HepG2 (cell line): ENCODE data around the gene SRCAP. TPM values are rescaled to one million over a fixed set of nuclear protein-coding genes. Genes with fewer than 3 reads are reported as not detected.
A peak's percentile ranks its signal among the peaks of the same experiment; 100 is the strongest.

ENCODE experiments used
- ATF7-NPFF ChIP-seq: sonication (generic); formaldehyde crosslinking; IDR thresholded peaks from 2 replicates; pipeline ENCODE4 v1.8.1; 2023; ENCODE audit warnings: mild to moderate bottlenecking, low read depth, missing genetic modification reagents, moderate library complexity
- DMAP1 ChIP-seq: IDR thresholded peaks from 2 replicates; pipeline ENCODE4 v1.6.1; 2016
- ETV5 ChIP-seq: IDR thresholded peaks from 2 replicates; pipeline ENCODE4 v1.6.1; 2018; ENCODE audit warnings: missing biosample characterization, missing genetic modification reagents, inconsistent platforms, borderline replicate concordance
- FUBP1 ChIP-seq: sonication (generic); formaldehyde crosslinking; IDR thresholded peaks from 2 replicates; pipeline ENCODE4 v1.5.1; 2020; ENCODE audit warnings: missing genetic modification reagents, mild to moderate bottlenecking, borderline replicate concordance
- GZF1 ChIP-seq: sonication (generic); formaldehyde crosslinking; IDR thresholded peaks from 2 replicates; pipeline ENCODE4 v1.5.1; 2020; ENCODE audit warnings: mild to moderate bottlenecking, missing genetic modification reagents
- RAD51 ChIP-seq: fragments of 450-650 bp; IDR thresholded peaks from 2 replicates; pipeline ENCODE4 v1.6.1; 2016; ENCODE audit warnings: borderline replicate concordance
- SAFB2 ChIP-seq: sonication (generic); formaldehyde crosslinking; IDR thresholded peaks from 2 replicates; pipeline ENCODE4 v1.5.1; 2020; ENCODE audit warnings: missing genetic modification reagents, low read depth, mild to moderate bottlenecking, borderline replicate concordance
- YEATS4 ChIP-seq: sonication (generic); formaldehyde crosslinking; IDR thresholded peaks from 2 replicates; pipeline ENCODE4 v1.4.0; 2020; ENCODE audit warnings: missing genetic modification reagents, borderline replicate concordance
- ZBTB46 ChIP-seq: sonication (generic); formaldehyde crosslinking; IDR thresholded peaks from 2 replicates; pipeline ENCODE4 v1.4.0; 2020; ENCODE audit warnings: mild to moderate bottlenecking, missing genetic modification reagents, borderline replicate concordance
- ZFX ChIP-seq: sonication (generic); formaldehyde crosslinking; IDR thresholded peaks from 2 replicates; pipeline ENCODE4 v1.4.0; 2020; ENCODE audit warnings: mild to moderate bottlenecking, low read depth, missing genetic modification reagents, moderate library complexity
- ZIK1 ChIP-seq: sonication (generic); formaldehyde crosslinking; IDR thresholded peaks from 2 replicates; pipeline ENCODE4 v1.5.0; 2020; ENCODE audit warnings: mild to moderate bottlenecking, low read depth, missing genetic modification reagents, borderline replicate concordance
- ZNF101 ChIP-seq: sonication (generic); formaldehyde crosslinking; IDR thresholded peaks from 2 replicates; pipeline ENCODE4 v1.4.0; 2020; ENCODE audit warnings: mild to moderate bottlenecking, low read depth, missing genetic modification reagents, borderline replicate concordance
- ZNF3 ChIP-seq: IDR thresholded peaks from 2 replicates; pipeline ENCODE4 v1.7.0; 2017; ENCODE audit warnings: inconsistent platforms
- ZNF615 ChIP-seq: sonication (generic); formaldehyde crosslinking; IDR thresholded peaks from 2 replicates; pipeline ENCODE4 v1.5.0; 2020; ENCODE audit warnings: mild to moderate bottlenecking, missing genetic modification reagents, borderline replicate concordance
- ZNF709 ChIP-seq: sonication (generic); formaldehyde crosslinking; IDR thresholded peaks from 2 replicates; pipeline ENCODE4 v1.5.0; 2020; ENCODE audit warnings: mild to moderate bottlenecking, missing genetic modification reagents
- ZNF879 ChIP-seq: sonication (generic); formaldehyde crosslinking; IDR thresholded peaks from 2 replicates; pipeline ENCODE4 v1.8.1; 2023; ENCODE audit warnings: missing genetic modification reagents
- polyA plus RNA-seq, 8 experiments: library from polyadenylated mRNA; depleted of rRNA in 3 of 8; stranded (reverse) in 7 of 8; unstranded in 1 of 8; fragments of >200 nt; fragmentation: Illumina TruSeq in 4 of 8; extraction: Trizol in 4 of 8; gene quantifications; 2 replicates each; pipeline versions ENCODE4 v1.2.1 to v1.2.3, GENCODE V29; 2011 to 2016; ENCODE audit warnings: low read depth in 4 of 8, missing spikeins in 1 of 8, mixed read lengths in 1 of 8; ENCODE audit not compliant: insufficient read depth in 1 of 8
- total RNA-seq, 5 experiments: library from RNA; depleted of rRNA; stranded (reverse); fragments of >200 nt; fragmentation: Illumina TruSeq; extraction: Trizol; gene quantifications; 2 replicates each; pipeline ENCODE4 v1.2.3, GENCODE V29; 2016; ENCODE audit warnings: low read depth in 1 of 5
- TF ChIP-seq, protein P1 (sequence below): sonication (generic); formaldehyde crosslinking; IDR thresholded peaks from 2 replicates; pipeline ENCODE4 v1.4.0; 2020; ENCODE audit warnings: missing genetic modification reagents
- TF ChIP-seq, protein P2 (sequence below): sonication (generic); formaldehyde crosslinking; IDR thresholded peaks from 2 replicates; pipeline ENCODE4 v1.5.0; 2020; ENCODE audit warnings: mild to moderate bottlenecking, missing genetic modification reagents

The SRCAP gene
- total and polyA plus RNA-seq, 2 of the 13 experiments (the other 11 are each of a cell fraction or from before 2014, with no cell fraction given): 4.9 to 9.0 TPM

- TF ChIP-seq, protein P1, sequence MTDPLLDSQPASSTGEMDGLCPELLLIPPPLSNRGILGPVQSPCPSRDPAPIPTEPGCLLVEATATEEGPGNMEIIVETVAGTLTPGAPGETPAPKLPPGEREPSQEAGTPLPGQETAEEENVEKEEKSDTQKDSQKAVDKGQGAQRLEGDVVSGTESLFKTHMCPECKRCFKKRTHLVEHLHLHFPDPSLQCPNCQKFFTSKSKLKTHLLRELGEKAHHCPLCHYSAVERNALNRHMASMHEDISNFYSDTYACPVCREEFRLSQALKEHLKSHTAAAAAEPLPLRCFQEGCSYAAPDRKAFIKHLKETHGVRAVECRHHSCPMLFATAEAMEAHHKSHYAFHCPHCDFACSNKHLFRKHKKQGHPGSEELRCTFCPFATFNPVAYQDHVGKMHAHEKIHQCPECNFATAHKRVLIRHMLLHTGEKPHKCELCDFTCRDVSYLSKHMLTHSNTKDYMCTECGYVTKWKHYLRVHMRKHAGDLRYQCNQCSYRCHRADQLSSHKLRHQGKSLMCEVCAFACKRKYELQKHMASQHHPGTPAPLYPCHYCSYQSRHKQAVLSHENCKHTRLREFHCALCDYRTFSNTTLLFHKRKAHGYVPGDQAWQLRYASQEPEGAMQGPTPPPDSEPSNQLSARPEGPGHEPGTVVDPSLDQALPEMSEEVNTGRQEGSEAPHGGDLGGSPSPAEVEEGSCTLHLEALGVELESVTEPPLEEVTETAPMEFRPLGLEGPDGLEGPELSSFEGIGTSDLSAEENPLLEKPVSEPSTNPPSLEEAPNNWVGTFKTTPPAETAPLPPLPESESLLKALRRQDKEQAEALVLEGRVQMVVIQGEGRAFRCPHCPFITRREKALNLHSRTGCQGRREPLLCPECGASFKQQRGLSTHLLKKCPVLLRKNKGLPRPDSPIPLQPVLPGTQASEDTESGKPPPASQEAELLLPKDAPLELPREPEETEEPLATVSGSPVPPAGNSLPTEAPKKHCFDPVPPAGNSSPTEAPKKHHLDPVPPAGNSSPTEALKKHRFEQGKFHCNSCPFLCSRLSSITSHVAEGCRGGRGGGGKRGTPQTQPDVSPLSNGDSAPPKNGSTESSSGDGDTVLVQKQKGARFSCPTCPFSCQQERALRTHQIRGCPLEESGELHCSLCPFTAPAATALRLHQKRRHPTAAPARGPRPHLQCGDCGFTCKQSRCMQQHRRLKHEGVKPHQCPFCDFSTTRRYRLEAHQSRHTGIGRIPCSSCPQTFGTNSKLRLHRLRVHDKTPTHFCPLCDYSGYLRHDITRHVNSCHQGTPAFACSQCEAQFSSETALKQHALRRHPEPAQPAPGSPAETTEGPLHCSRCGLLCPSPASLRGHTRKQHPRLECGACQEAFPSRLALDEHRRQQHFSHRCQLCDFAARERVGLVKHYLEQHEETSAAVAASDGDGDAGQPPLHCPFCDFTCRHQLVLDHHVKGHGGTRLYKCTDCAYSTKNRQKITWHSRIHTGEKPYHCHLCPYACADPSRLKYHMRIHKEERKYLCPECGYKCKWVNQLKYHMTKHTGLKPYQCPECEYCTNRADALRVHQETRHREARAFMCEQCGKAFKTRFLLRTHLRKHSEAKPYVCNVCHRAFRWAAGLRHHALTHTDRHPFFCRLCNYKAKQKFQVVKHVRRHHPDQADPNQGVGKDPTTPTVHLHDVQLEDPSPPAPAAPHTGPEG (CRISPR knock-in tag): 0 out of 2 replicates have a peak, but pooled peaks have one; percentile 28
- TF ChIP-seq FUBP1 (no peak), YEATS4 (CRISPR knock-in tag) (peak; percentile 10; the same call in 1 of the 2 replicates), ZNF879 (CRISPR knock-in tag) (no peak), ZNF101 (no peak), ZBTB46 (CRISPR knock-in tag) (no peak), ZNF709 (0 out of 2 replicates have a peak, but pooled peaks have one; percentile 11), ATF7-NPFF (CRISPR knock-in tag) (no peak), DMAP1 (CRISPR knock-in tag) (no peak), RAD51 (no peak), ZFX (CRISPR knock-in tag) (no peak; the same call in 1 of the 2 replicates), GZF1 (0 out of 2 replicates have a peak, but pooled peaks have one; percentile 28), SAFB2 (no peak; the same call in 1 of the 2 replicates), ZIK1 (CRISPR knock-in tag) (peak; percentile 17; the same call in 1 of the 2 replicates), ETV5 (CRISPR knock-in tag) (peak; percentile 54; the same call in 1 of the 2 replicates), ZNF3 (no peak), ZNF615 (CRISPR knock-in tag) (peak; percentile 94)
- TF ChIP-seq, protein P2, sequence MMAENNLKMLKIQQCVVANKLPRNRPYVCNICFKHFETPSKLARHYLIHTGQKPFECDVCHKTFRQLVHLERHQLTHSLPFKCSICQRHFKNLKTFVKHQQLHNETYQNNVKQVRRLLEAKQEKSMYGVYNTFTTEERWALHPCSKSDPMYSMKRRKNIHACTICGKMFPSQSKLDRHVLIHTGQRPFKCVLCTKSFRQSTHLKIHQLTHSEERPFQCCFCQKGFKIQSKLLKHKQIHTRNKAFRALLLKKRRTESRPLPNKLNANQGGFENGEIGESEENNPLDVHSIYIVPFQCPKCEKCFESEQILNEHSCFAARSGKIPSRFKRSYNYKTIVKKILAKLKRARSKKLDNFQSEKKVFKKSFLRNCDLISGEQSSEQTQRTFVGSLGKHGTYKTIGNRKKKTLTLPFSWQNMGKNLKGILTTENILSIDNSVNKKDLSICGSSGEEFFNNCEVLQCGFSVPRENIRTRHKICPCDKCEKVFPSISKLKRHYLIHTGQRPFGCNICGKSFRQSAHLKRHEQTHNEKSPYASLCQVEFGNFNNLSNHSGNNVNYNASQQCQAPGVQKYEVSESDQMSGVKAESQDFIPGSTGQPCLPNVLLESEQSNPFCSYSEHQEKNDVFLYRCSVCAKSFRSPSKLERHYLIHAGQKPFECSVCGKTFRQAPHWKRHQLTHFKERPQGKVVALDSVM (CRISPR knock-in tag): no peak
These were observed 62.5 kb downstream of the SRCAP start (continued) for GRCh38 chr16:30761427-30761927.
